Mesothelial cell of epicardium (in vitro differentiated cells): ENCODE data around the gene ZBTB5. TPM values are rescaled to one million over a fixed set of nuclear protein-coding genes. Genes with fewer than 3 reads are reported as not detected.
"Not testable (repeated sequence)": the region's sequence is repeated elsewhere in the genome, so short reads cannot be mapped to it uniquely, and the experiment has no call there.

Experiments
- DNase-seq, 2 experiments: peaks; one replicate each; pipeline ENCODE4 v3.0.0; 2021; ENCODE audit warnings: low spot score in 2 of 2; ENCODE audit not compliant: unreplicated experiment in 2 of 2
- H3K27ac Mint-ChIP-seq: 2 replicates; pipeline ENCODE4 v1.8.0; 2021; ENCODE audit warnings: mixed read lengths
- H3K27me3 Mint-ChIP-seq: 2 replicates; pipeline ENCODE4 v1.8.0; 2021; ENCODE audit warnings: low read depth, mixed read lengths
- H3K36me3 Mint-ChIP-seq: 2 replicates; pipeline ENCODE4 v1.8.0; 2021; ENCODE audit warnings: mixed read lengths
- H3K4me1 Mint-ChIP-seq: 2 replicates; pipeline ENCODE4 v1.8.0; 2021; ENCODE audit warnings: mixed read lengths
- H3K4me3 Mint-ChIP-seq: 2 replicates; pipeline ENCODE4 v1.8.0; 2021; ENCODE audit warnings: mild to moderate bottlenecking, moderate library complexity, mixed read lengths
- H3K9me3 Mint-ChIP-seq: 2 replicates; pipeline ENCODE4 v1.8.0; 2021; ENCODE audit warnings: mixed read lengths
- total RNA-seq: library from RNA; stranded (reverse); gene quantifications from 3 replicates; pipeline ENCODE4 v1.2.1, GENCODE V29; 2021
- TF ChIP-seq, protein P1 (sequence below): fragments of 200-600 bp; sonication (generic); IDR thresholded peaks from one replicate; pipeline ENCODE4 v1.5.0; 2021; ENCODE audit warnings: antibody characterized with exemption; ENCODE audit not compliant: unreplicated experiment

Gene ZBTB5
- total RNA-seq, 1 donor from 2014 or later = 34.2 TPM

DNA sequence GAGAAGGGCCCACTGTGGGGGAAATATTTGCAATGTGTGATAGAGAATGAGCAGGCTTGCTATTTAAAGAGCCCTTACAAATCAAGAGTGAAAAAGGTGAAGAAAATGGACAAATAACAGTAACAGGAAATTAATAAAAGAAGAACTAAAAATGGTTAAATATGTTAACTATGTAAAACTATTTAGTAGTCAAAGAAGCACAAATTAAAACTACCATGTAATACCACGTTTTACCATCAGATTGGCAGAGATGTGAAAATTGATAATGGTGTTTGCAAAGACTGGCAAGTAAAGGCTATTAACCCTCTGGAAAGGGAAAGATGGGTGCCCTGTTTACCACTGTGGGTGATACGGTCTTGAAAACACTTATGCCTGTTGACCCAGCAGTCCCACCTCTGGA lies 65.9 kb downstream of the ZBTB5 start:
- no peaks in the 10 kb centered on the region for H3K36me3 Mint-ChIP-seq
- TF ChIP-seq, protein P1, sequence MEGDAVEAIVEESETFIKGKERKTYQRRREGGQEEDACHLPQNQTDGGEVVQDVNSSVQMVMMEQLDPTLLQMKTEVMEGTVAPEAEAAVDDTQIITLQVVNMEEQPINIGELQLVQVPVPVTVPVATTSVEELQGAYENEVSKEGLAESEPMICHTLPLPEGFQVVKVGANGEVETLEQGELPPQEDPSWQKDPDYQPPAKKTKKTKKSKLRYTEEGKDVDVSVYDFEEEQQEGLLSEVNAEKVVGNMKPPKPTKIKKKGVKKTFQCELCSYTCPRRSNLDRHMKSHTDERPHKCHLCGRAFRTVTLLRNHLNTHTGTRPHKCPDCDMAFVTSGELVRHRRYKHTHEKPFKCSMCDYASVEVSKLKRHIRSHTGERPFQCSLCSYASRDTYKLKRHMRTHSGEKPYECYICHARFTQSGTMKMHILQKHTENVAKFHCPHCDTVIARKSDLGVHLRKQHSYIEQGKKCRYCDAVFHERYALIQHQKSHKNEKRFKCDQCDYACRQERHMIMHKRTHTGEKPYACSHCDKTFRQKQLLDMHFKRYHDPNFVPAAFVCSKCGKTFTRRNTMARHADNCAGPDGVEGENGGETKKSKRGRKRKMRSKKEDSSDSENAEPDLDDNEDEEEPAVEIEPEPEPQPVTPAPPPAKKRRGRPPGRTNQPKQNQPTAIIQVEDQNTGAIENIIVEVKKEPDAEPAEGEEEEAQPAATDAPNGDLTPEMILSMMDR = no peak
- no peak overlapping the region for H3K27ac Mint-ChIP-seq
- no peak overlapping the region for H3K4me3 Mint-ChIP-seq
- H3K4me1 Mint-ChIP-seq = peaks cover 8% of the 10 kb centered on the region
- peaks cover 6% of the 10 kb centered on the region for H3K27me3 Mint-ChIP-seq
- no peaks in the 10 kb centered on the region for H3K9me3 Mint-ChIP-seq
- DNase-seq = no peak

DNA sequence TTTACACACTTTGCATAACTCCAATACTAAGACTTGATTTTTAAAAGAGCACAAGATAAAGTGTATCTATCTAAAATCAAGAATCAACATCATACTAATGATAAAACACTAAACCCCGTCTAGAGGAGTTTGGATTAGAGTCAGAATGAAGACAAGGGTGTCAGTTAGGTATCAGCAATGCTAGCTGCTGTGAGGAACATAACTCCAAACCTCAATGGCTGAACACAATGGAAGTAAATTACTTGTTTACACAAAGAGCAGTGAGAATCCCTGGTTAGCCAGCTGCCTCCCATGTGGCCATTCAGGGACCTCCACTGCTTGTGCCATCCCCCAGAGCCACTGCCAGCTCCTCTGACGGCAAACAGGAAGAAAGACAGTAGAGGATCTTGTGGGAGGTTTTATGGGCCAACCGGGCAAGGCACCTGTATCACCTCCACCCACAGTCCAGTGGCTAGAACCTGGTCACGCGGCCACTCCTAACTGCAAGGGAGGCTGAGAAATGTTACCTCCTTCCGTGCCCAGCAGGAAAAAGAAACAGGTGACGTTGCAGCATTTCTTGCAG lies 66.7 kb downstream of the ZBTB5 start:
- Mint-ChIP-seq H3K4me1 (peaks cover 3% of the 10 kb centered on the region), H3K4me3 (no peak overlapping the region), H3K27ac (no peak overlapping the region), H3K27me3 (peaks cover 6% of the 10 kb centered on the region), H3K36me3 (no peaks in the 10 kb centered on the region), H3K9me3 (no peaks in the 10 kb centered on the region)
- no peak for DNase-seq
- TF ChIP-seq, protein P1 = no peak

DNA sequence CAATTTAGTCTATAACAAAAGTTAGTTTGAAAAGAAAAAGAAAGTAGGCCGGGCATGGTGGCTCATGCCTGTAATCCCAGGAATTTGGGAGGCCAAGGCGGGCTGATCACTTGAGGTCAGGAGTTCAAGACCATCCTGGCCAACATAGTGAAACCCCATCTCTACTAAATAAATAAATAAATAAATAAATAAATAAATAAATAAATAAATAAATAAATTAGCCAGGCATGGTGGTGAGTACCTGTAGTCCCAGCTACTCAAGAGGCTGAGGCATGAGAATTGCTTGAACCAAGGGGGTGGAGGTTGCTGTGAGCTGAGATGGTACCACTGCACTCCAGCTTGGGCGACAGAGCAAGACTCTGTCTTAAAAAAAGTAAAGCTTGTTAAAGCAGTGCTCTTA lies 67.3 kb downstream of the ZBTB5 start:
- not testable (repeated sequence) for H3K4me3 Mint-ChIP-seq, H3K4me1 Mint-ChIP-seq, DNase-seq, H3K27ac Mint-ChIP-seq, H3K9me3 Mint-ChIP-seq, H3K27me3 Mint-ChIP-seq, H3K36me3 Mint-ChIP-seq

GRCh38 chr9:37395663-37396062 lies 69.6 kb downstream of the ZBTB5 start:
- Mint-ChIP-seq H3K9me3 (no peaks in the 10 kb centered on the region), H3K4me1 (no peaks in the 10 kb centered on the region), H3K4me3 (no peak overlapping the region), H3K27ac (no peak overlapping the region), H3K27me3 (peaks cover 6% of the 10 kb centered on the region), H3K36me3 (no peaks in the 10 kb centered on the region)
- DNase-seq = no peak
- TF ChIP-seq, protein P1 = no peak

DNA sequence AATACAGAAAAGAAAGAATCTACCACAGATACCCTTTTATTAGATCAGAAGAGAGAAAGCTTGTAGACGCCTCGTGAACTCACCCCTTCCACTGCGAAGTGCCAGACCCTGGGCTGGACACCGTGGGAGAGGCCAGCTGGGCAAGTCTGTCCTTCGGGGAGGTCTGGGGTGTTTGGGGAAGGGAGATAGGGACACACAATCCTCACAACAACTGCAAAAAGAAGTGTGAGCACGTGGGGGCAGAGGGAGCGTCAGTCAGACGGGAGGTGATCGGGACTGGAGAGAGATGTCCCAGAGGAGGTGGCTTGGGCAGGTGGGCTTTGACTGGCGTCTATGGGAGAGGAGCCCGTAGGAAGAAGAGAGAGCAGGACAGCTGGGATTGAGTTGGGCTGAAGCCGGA lies 70.0 kb downstream of the ZBTB5 start:
- no peak for DNase-seq
- H3K9me3 Mint-ChIP-seq = no peaks in the 10 kb centered on the region
- H3K4me1 Mint-ChIP-seq = no peaks in the 10 kb centered on the region
- no peak overlapping the region for H3K27ac Mint-ChIP-seq
- H3K4me3 Mint-ChIP-seq = no peak overlapping the region
- no peaks in the 10 kb centered on the region for H3K36me3 Mint-ChIP-seq
- peaks cover 6% of the 10 kb centered on the region for H3K27me3 Mint-ChIP-seq
- TF ChIP-seq, protein P1 = no peak

GRCh38 chr9:37392272-37392671 lies 73.0 kb downstream of the ZBTB5 start:
- no peak overlapping the region for H3K27ac Mint-ChIP-seq
- DNase-seq = no peak
- H3K27me3 Mint-ChIP-seq = peaks cover 8% of the 10 kb centered on the region
- no peaks in the 10 kb centered on the region for H3K4me1 Mint-ChIP-seq
- H3K36me3 Mint-ChIP-seq = no peaks in the 10 kb centered on the region
- no peak overlapping the region for H3K4me3 Mint-ChIP-seq
- TF ChIP-seq, protein P1 = no peak
- H3K9me3 Mint-ChIP-seq = no peaks in the 10 kb centered on the region
